Stimulated activated memory B cell treated with anti-CD40 and anti-IgM and Interleukin-4, amounts not matched to agents 10 μg/mL and 1 μg/mL and 100 μg/mL, for 72 hours (primary cell): Measurements from ENCODE around the gene MMS22L.
A peak's percentile ranks its signal among the peaks of the same experiment; 100 is the strongest.
"Not testable (repeated sequence)": the region's sequence is repeated elsewhere in the genome, so short reads cannot be mapped to it uniquely, and the experiment has no call there.

Experiments
- ATAC-seq: fragments of 150-1000 bp; cut with Tn5 transposase; 2 replicates; pipeline ENCODE4 v1.10.0; 2021
- H3K27ac Mint-ChIP-seq: one replicate; pipeline ENCODE4 v1.8.0; 2022; ENCODE audit warnings: mild to moderate bottlenecking, mixed read lengths
- H3K27me3 Mint-ChIP-seq: one replicate; pipeline ENCODE4 v1.8.0; 2022; ENCODE audit warnings: mixed read lengths
- H3K36me3 Mint-ChIP-seq: one replicate; pipeline ENCODE4 v1.8.0; 2022; ENCODE audit warnings: mixed read lengths
- H3K4me1 Mint-ChIP-seq: one replicate; pipeline ENCODE4 v1.8.0; 2022; ENCODE audit warnings: mixed read lengths
- H3K4me3 Mint-ChIP-seq: one replicate; pipeline ENCODE4 v1.8.0; 2022; ENCODE audit warnings: mild to moderate bottlenecking, moderate library complexity, mixed read lengths
- H3K9me3 Mint-ChIP-seq: one replicate; pipeline ENCODE4 v1.8.0; 2022; ENCODE audit warnings: mixed read lengths

MMS22L gene

GRCh38 chr6:97198046-97198565 lies 84.9 kb downstream of the MMS22L start:
- Mint-ChIP-seq H3K27ac (no peak overlapping the region), H3K4me3 (no peak overlapping the region), H3K4me1 (no peaks in the 10 kb centered on the region), H3K36me3 (peaks cover 30% of the 10 kb centered on the region), H3K9me3 (no peaks in the 10 kb centered on the region), H3K27me3 (no peaks in the 10 kb centered on the region)
- ATAC-seq = no peak

- Mint-ChIP-seq H3K27ac (no peak overlapping the region), H3K27me3 (no peaks in the 10 kb centered on the region), H3K36me3 (peaks cover 30% of the 10 kb centered on the region), H3K4me1 (no peaks in the 10 kb centered on the region), H3K4me3 (no peak overlapping the region), H3K9me3 (no peaks in the 10 kb centered on the region)
- no peak for ATAC-seq
Measured at GRCh38 chr6:97195117-97195516, 87.9 kb downstream of the MMS22L start.

GRCh38 chr6:97189767-97190166 lies 93.2 kb downstream of the MMS22L start:
- Mint-ChIP-seq H3K9me3 (no peaks in the 10 kb centered on the region), H3K27me3 (no peaks in the 10 kb centered on the region), H3K27ac (no peak overlapping the region), H3K4me1 (no peaks in the 10 kb centered on the region), H3K4me3 (no peak overlapping the region), H3K36me3 (peaks cover 10% of the 10 kb centered on the region)
- no peak for ATAC-seq

DNA sequence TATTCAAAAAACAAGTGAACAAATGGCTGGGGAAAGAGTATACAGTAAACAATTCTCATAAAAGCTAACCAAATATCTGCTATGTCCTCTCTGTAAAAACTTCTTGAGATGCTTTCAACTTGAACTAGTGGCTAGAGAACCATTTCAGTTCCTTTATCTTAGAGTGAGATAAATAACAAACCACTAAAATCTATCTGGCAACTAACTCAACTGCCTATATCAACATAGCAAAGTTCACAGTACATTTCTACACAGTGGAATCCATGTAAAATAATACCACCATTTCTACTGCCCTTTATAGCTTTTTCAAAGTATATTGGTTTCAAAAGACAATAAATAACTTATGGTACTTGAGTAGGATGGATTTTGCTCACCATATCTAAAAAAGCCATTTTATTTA lies 95.1 kb downstream of the MMS22L start:
- no peak for ATAC-seq
- no peak overlapping the region for H3K4me3 Mint-ChIP-seq
- no peak overlapping the region for H3K27ac Mint-ChIP-seq
- no peaks in the 10 kb centered on the region for H3K9me3 Mint-ChIP-seq
- no peaks in the 10 kb centered on the region for H3K4me1 Mint-ChIP-seq
- H3K27me3 Mint-ChIP-seq = no peaks in the 10 kb centered on the region
- no peaks in the 10 kb centered on the region for H3K36me3 Mint-ChIP-seq

DNA sequence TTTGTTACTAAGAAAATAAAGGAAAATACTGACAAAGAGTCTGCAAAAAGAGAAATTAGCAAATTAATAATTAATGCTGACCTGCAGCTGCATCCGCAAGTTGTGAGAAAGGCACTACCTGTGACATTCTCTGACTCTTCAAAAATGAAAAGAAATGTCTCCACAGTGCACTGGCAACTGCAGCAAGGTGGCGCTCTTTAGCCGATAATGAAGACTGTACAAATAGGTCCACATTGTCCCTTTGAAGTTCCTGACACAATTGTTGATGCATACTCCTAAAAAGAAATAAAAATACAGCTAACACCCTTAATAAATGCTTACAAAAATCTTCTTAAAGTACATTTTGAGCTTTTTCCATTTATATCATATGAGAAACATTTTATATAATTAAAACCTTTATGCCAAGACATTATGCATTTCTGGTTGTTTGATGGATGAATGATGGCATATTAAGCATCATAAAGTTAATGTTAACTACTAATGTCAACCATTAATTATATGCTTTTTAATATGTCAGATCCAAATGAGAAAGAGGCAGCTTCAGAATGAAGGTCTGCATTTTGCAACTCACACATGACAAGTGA lies 96.5 kb downstream of the MMS22L start:
- H3K4me3 Mint-ChIP-seq = no peak overlapping the region

DNA sequence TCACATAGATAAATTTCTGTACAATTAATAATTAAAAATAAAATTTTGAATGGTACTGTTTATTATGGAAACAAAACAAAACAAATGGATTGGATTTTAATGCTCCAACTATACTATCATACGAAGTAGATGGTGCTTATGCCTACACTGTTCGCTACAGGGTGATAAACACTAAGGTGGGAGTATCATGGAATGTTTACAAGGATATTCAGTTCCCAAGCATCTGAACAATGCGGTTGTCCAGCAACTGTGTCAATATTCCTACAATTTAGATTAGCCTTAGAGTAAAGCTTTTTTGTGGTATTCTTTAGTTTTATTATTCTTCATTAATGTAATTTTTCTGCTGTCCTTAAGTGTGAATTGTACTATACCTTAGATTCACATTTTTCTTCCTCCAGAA lies 105.1 kb downstream of the MMS22L start:
- H3K27me3 Mint-ChIP-seq = no peaks in the 10 kb centered on the region
- H3K9me3 Mint-ChIP-seq = peaks cover 3% of the 10 kb centered on the region
- no peaks in the 10 kb centered on the region for H3K4me1 Mint-ChIP-seq
- H3K27ac Mint-ChIP-seq = no peak overlapping the region
- H3K36me3 Mint-ChIP-seq = peaks cover 42% of the 10 kb centered on the region
- H3K4me3 Mint-ChIP-seq = no peak overlapping the region
- ATAC-seq = no peak

More for the DNA sequence above, 96.5 kb downstream of the MMS22L start:
- peak; percentile 71 for ATAC-seq
- Mint-ChIP-seq H3K27ac (no peak overlapping the region), H3K9me3 (no peaks in the 10 kb centered on the region), H3K36me3 (no peaks in the 10 kb centered on the region), H3K4me1 (no peaks in the 10 kb centered on the region), H3K27me3 (no peaks in the 10 kb centered on the region)

DNA sequence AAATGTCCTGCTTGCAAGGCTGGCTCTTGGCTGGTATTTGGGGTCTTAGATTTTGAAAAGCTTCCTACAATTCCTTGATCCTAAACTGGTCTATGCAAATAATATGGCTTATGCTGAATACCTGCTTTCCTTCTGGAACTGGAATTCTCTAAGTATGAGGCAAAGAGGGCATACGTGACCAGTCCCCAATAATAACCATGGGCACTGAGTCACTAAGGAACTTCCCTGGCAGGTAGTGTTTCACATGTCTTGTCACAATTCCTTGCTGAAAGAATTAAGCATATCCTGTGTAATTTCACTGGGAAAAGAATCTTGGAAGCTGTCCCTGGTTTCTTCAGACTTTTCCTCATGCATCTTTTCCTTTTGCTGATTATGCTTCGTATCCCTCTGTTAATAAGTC lies 106.5 kb downstream of the MMS22L start:
- H3K4me1 Mint-ChIP-seq = no peaks in the 10 kb centered on the region
- no peak for ATAC-seq
- peaks cover 3% of the 10 kb centered on the region for H3K9me3 Mint-ChIP-seq
- H3K27me3 Mint-ChIP-seq = no peaks in the 10 kb centered on the region
- H3K27ac Mint-ChIP-seq = no peak overlapping the region
- peaks cover 51% of the 10 kb centered on the region for H3K36me3 Mint-ChIP-seq
- H3K4me3 Mint-ChIP-seq = no peak overlapping the region

DNA sequence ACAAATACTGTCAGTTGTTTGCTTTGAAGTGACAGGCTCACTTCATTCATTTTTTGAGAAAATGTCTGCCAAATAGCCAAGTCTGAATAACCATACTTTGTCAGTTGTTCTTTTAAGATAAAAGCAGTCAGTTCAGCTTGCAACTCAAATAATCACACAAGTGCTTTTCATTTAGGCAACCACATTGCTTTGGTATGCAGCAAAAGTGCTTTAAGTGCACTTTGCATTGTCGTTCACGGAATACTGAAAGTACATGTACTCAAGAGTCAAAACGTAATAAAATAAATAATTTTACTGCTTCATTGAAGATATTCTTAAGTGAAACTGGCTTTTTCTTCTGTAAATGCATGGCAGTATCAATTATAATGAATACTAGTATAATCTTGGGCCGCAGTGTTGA lies 107.2 kb downstream of the MMS22L start:
- Mint-ChIP-seq H3K27me3 (no peaks in the 10 kb centered on the region), H3K9me3 (peaks cover 3% of the 10 kb centered on the region), H3K4me3 (no peak overlapping the region), H3K27ac (no peak overlapping the region), H3K36me3 (peaks cover 52% of the 10 kb centered on the region), H3K4me1 (no peaks in the 10 kb centered on the region)
- ATAC-seq = no peak

DNA sequence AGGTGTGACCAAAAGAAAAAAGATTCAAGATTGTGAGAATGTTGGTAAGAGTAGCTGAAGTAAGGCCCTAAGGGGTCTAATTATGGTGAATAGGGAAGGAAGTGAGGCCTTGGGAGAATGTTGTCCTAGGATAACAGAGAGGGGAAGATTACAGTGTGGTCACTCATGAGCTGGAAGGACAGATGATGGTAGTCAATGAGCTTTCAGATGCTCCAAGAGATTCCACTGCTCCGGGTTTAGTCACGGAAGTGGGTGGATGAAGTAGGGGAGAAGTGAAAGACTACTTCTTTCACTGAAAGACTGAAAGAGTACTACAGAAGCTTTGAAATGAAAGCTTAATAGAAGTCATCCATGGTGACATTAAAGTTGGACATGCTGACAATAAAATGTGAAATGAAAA lies 108.5 kb downstream of the MMS22L start:
- H3K27ac Mint-ChIP-seq = no peak overlapping the region
- H3K36me3 Mint-ChIP-seq = peaks cover 58% of the 10 kb centered on the region

GRCh38 chr6:97160280-97160679 lies 122.7 kb downstream of the MMS22L start:
- Mint-ChIP-seq H3K9me3 (peaks cover 6% of the 10 kb centered on the region), H3K27ac (no peak overlapping the region), H3K4me1 (no peaks in the 10 kb centered on the region), H3K27me3 (no peaks in the 10 kb centered on the region), H3K36me3 (peaks cover 76% of the 10 kb centered on the region), H3K4me3 (no peak overlapping the region)
- no peak for ATAC-seq

More for the DNA sequence above, 108.5 kb downstream of the MMS22L start:
- H3K27me3 Mint-ChIP-seq = no peaks in the 10 kb centered on the region
- no peaks in the 10 kb centered on the region for H3K4me1 Mint-ChIP-seq
- peaks cover 3% of the 10 kb centered on the region for H3K9me3 Mint-ChIP-seq
- no peak for ATAC-seq
- H3K4me3 Mint-ChIP-seq = no peak overlapping the region

GRCh38 chr6:97155447-97155846 lies 127.6 kb downstream of the MMS22L start:
- H3K4me3 Mint-ChIP-seq, H3K27me3 Mint-ChIP-seq, H3K9me3 Mint-ChIP-seq, ATAC-seq, H3K27ac Mint-ChIP-seq, H3K4me1 Mint-ChIP-seq: not testable (repeated sequence)
- peaks cover 53% of the 10 kb centered on the region for H3K36me3 Mint-ChIP-seq

GRCh38 chr6:97154015-97154414 lies 129.0 kb downstream of the MMS22L start:
- no peaks in the 10 kb centered on the region for H3K4me1 Mint-ChIP-seq
- H3K4me3 Mint-ChIP-seq = no peak overlapping the region
- peaks cover 55% of the 10 kb centered on the region for H3K36me3 Mint-ChIP-seq
- no peak for ATAC-seq
- H3K9me3 Mint-ChIP-seq = peaks cover 1% of the 10 kb centered on the region
- H3K27ac Mint-ChIP-seq = no peak overlapping the region
- H3K27me3 Mint-ChIP-seq = no peaks in the 10 kb centered on the region

- ATAC-seq = no peak
- Mint-ChIP-seq H3K27me3 (no peaks in the 10 kb centered on the region), H3K4me1 (no peaks in the 10 kb centered on the region), H3K27ac (no peak overlapping the region), H3K36me3 (peaks cover 31% of the 10 kb centered on the region), H3K4me3 (no peak overlapping the region), H3K9me3 (no peaks in the 10 kb centered on the region)
Measured at GRCh38 chr6:97151601-97152000, 131.4 kb downstream of the MMS22L start.

GRCh38 chr6:97150932-97151331 lies 132.1 kb downstream of the MMS22L start:
- ATAC-seq = peak; percentile 20
- H3K9me3 Mint-ChIP-seq = no peaks in the 10 kb centered on the region

DNA sequence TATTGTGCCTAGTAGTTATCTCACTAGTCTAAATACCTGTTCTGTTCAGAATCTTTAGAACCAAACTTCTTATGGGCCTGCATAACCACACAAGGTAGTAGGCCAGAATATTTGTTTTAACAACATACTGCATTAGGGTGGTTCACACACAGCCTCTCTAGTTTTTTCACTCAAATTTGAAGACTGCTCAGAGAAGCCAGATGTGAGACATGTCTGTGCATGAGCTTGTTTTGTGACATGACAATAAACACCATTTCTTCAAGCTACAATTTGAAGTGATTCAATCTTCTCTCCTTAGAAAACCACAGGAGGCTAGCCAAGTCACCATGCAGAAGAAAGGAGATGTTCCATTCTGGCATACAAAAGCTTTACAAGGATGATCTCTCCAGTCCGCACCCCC lies 135.6 kb downstream of the MMS22L start:
- peaks cover 29% of the 10 kb centered on the region for H3K36me3 Mint-ChIP-seq
- H3K27ac Mint-ChIP-seq = no peak overlapping the region
- no peaks in the 10 kb centered on the region for H3K9me3 Mint-ChIP-seq
- H3K27me3 Mint-ChIP-seq = no peaks in the 10 kb centered on the region
- ATAC-seq = no peak
- H3K4me1 Mint-ChIP-seq = no peaks in the 10 kb centered on the region
- H3K4me3 Mint-ChIP-seq = no peak overlapping the region

More at GRCh38 chr6:97150932-97151331, 132.1 kb downstream of the MMS22L start:
- Mint-ChIP-seq H3K36me3 (peaks cover 26% of the 10 kb centered on the region), H3K27ac (no peak overlapping the region), H3K4me1 (no peaks in the 10 kb centered on the region), H3K27me3 (no peaks in the 10 kb centered on the region), H3K4me3 (no peak overlapping the region)

- H3K27ac Mint-ChIP-seq = no peak overlapping the region
- H3K9me3 Mint-ChIP-seq = no peaks in the 10 kb centered on the region
Measured at GRCh38 chr6:97145691-97146090, 137.3 kb downstream of the MMS22L start.

More at GRCh38 chr6:97145691-97146090, 137.3 kb downstream of the MMS22L start:
- H3K4me3 Mint-ChIP-seq = no peak overlapping the region
- H3K4me1 Mint-ChIP-seq = no peaks in the 10 kb centered on the region
- H3K27me3 Mint-ChIP-seq = no peaks in the 10 kb centered on the region
- no peak for ATAC-seq
- H3K36me3 Mint-ChIP-seq = peaks cover 24% of the 10 kb centered on the region
